ENCODE results near the gene CASK.
"Not testable (repeated sequence)": the region's sequence is repeated elsewhere in the genome, so short reads cannot be mapped to it uniquely, and the experiment has no call there.

CASK gene

DNA sequence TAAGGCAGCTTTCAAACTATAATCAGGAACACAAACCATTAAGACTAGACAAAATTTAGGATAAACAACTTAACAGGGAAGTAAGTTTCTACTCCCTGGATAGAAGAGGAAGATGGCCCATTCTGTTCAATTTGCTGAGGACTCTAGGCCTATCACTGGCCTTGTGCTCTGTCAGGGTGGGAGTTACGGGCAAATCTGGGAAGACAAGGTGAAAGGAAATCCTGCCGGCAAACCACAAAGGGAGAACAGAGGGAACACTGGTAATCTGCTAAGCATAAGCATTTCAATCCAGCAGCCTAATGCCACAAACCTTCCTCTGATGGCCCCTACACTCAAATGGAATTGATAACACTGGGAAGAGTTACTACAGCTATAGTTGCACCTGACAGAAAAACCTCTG lies 191.1 kb downstream of the CASK start:
- DNase-seq (ENCODE audit: low spot score), result no peak

GRCh38 chrX:41730081-41730480 lies 193.3 kb downstream of the CASK start:
- no peak for DNase-seq (ENCODE audit: low spot score)

DNA sequence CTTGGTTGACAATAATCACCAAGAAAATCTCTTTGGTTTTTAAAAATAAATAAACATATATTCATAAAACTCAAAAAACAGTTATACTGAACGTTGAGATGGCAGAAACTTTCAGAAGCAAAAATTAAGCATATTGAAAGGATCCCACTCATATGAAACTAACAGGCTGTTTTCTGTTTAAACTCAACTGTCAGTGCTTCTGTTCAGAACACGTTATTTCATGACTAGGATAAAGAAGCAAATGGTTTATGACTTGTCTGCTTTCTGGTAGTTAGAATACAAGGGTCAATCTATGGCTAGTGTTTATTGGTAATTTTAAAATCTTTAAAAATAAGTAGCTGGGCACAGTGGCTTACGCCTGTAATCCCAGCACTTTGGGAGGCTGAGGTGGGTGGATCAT lies 195.2 kb downstream of the CASK start:
- DNase-seq (ENCODE audit: low spot score), result no peak

DNA sequence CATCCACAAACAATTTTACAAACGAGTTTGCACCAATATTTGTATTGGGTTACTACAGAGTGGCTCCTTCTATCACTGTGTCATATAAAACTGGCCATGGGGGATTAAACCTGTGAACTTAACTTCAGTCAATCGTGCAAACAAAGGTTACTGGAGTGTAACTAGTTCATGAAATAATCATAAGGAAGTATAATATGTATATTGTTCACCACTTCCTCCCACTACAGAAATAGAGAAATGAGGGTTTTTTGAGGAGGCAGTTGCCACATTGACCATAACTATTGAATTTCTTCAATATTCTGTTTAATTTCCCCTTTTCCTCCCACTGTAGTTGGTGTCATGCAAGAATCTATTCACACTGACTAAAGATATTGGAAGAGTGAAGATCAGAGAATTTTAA lies 199.5 kb downstream of the CASK start, which contains the start of gene GPR82:
GPR82 (plus strand) TSS at position 356 of the 400 bp plus-strand sequence. CDS start 2,846 bp downstream, outside the sequence.
- DNase-seq (ENCODE audit: low spot score), result no peak

DNA sequence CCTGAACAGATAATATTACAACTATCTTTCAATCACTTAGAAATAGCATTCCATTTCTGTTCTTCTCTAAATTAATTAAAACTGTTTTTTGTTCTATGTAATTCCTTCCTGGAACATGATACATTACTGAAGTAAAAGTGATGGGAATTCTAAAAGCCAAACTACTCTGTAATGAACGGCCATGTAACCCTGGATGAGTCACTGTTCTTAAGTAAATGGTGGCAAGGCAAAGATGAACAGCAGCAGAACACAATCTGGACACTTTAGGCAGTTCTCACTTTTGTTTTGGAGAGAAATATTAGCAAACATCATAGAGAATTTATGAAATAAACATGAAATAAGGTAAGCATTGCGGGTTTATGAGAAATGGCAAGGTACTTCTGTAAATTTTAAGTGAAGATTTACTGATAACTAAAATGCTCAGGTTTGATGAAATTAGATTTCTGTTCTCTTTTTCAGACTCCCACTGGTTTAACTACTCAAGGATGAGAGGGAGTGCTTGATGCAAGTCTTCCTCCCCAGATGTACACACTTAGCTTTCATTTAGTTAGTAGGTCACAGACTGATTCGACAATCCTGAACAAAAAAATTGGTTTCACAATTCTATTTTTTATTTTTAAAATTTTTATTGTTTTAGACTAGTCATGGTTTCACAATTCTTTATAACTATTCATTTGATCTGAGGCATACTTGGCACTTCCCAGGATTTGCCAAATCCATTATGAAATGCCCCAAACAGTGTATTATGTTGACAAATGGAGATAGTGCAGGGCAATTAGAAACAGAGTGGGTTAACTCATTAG lies 200.3 kb downstream of the CASK start:
- no peak for DNase-seq (ENCODE audit: low spot score)

DNA sequence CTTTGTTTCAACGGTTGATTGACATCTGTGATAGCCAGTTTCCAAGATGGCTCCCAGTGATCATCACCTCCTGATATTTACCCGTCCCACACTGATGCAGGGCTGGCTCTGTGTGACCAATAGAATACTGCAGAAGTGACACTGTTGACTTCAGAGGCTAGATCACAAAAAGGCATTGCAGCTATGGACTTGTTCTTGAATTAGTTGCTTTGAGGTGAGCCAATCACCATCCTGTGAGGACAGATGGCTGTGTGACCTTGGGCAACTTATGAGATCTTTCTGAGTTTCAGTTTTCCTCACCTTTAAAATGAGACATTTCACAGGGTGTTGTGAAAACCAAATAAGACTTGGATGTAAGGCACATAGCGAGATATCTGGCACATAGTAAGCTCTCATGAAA lies 201.1 kb downstream of the CASK start:
- DNase-seq (ENCODE audit: low spot score), result no peak

DNA sequence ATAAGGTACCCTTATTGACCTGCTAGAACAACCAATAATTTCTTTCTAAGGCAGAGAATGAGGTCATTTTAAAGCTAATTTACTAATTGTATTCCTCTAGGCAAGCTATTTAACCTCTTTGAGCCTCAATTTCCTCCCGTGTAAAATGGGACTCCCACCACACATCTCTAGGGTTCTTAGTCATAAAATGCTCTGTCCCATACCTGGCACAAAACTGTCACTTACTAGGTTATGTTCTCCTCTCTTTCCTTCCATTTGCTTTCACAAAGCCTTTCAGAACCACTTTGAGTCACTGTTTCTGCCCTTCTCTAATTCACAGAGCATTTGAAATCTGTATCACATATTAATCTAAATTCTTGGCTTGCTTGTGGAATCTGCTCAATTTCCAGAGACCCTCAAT lies 201.8 kb downstream of the CASK start:
- no peak for DNase-seq (ENCODE audit: low spot score)

DNA sequence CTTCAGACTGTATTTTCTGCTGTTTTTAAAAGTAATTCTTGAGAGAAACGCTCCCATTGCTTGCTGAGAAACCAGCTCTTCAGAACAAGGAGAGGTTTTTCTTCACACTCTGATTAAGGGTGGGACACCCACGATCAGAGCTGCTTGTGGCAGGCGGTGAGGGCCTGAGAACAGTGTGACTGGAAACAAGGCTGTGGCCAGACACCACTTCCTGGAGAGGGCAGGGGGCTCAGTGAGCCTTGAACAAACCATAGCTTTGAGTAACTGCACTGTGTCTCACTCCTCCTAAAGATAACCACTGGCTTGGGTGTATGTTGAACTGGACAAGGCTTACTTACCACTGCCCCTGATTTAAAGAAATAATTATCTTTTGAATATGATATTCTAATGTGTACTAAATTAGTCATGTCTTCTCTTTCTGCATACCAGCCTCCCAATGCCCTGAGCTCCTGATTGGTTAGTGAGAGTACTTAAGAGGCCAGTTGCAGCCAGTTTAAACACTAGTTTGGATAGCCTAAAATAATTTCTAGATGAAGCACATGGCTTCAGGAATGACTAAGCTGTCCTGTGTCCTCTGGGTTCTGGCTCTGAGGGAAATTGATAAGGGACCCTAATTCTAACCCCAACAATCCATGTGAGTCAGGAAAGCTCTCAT lies 203.1 kb downstream of the CASK start:
- no peak for DNase-seq (ENCODE audit: low spot score)

DNA sequence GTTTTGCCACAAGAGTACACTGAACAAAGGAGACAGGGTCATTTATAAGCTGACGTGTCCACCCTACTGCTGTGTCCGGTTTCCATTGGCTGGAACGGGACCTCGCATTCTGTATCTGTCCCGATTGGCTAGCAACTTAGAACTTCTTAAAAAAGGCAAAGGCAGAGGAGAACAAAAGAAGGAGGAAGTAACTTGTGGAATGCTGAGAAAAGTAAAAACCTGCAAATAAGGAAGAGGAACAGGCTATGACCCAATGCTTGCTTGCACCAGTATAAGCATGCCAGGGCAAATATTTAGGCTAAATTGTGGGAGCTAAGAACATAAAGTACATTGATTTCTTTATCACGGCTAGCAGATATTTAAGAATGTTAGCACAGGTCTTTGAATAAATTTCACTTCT lies 203.7 kb downstream of the CASK start:
- not testable (repeated sequence) for DNase-seq (ENCODE audit: low spot score)

GRCh38 chrX:41718481-41719235 lies 204.7 kb downstream of the CASK start:
- DNase-seq (ENCODE audit: low spot score), result no peak

- DNase-seq (ENCODE audit: low spot score), result no peak
Measured at GRCh38 chrX:41716767-41717473, 206.4 kb downstream of the CASK start.

DNA sequence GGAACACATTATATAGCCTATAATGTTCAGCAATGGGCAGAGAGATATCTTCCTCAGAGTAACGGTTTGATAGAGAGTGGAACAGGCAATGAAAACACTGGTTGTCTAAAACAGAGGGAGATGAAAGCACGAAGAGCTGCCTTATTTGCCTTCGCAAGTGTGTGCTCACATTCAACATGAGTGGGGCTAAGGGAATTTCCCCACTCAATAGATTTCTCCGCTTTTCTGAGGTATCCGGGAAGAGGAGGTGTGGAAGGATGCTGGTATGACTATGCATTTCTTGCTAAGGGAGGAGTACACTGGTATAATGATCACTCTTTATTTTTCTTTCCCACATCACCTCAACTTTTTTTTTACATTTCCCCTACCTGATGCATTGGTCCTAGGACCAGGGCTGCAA lies 207.1 kb downstream of the CASK start:
- no peak for DNase-seq (ENCODE audit: low spot score)

GRCh38 chrX:41711021-41711667 lies 212.2 kb downstream of the CASK start:
- no peak for DNase-seq (ENCODE audit: low spot score)

DNA sequence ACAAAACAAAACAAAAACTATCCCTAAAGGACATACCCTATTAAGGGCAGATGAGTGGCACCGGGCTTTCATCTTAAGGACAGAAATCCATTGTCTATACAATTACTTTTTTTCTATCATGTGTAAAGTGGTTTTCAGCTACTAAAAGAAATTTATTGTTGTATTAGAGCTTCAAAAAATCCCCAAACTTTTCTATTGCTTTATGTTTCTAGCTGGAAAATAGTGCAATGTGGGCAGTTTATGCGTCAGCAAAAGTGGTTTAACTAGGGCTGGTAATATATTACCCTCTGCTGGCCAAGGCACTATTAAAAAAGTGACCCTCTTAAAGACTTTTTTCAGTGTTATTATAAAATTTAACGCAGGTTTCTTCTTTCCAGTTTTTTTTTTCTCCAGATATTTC lies 214.9 kb downstream of the CASK start:
- DNase-seq (ENCODE audit: low spot score), result no peak

GRCh38 chrX:41707218-41707617 lies 216.1 kb downstream of the CASK start:
- no peak for DNase-seq (ENCODE audit: low spot score)

GRCh38 chrX:41705680-41706374 lies 217.5 kb downstream of the CASK start:
- DNase-seq (ENCODE audit: low spot score), result no peak

DNA sequence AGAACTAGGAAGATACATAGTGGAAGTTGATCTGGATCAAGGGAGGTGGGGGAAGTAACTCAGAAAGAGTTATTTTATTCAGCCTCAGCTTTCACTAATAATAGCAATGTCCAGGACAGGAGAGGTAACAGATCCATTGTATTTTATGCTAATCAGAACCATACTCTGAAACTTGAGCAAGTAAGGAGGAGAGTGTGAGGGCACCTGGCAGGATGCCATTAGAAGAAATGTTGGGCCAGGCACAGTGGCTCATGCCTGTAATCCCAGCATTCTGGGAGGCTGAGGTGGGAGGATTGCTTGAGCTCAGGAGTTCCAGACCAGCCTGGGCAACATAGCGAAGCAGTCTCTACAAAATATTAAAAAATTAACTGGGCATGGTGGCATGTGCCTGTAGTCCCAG lies 218.3 kb downstream of the CASK start:
- DNase-seq (ENCODE audit: low spot score), result no peak

- DNase-seq (ENCODE audit: low spot score), result no peak
Measured at GRCh38 chrX:41703574-41704029, 219.8 kb downstream of the CASK start.

DNA sequence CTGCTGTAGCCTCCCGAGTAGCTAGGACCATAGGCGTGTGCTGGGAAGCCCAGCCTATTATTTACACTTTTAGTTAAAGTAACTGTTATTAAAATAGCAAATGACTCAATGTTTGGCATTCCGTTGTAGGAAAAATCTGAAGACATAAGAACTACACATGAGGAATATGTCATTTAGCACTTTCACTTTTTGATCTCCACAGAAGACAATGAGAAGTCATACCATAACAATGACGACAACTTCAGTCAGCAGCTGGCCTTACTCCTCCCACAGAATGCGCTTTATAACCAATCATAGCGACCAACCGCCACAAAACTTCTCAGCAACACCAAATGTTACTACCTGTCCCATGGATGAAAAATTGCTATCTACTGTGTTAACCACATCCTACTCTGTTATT lies 227.9 kb downstream of the CASK start:
- DNase-seq (ENCODE audit: low spot score), result no peak

GRCh38 chrX:41693024-41693423 lies 230.3 kb downstream of the CASK start:
- no peak for DNase-seq (ENCODE audit: low spot score)

GRCh38 chrX:41692162-41692749 lies 231.1 kb downstream of the CASK start:
- no peak for DNase-seq (ENCODE audit: low spot score)

All from hematopoietic multipotent progenitor cell treated with erythropoietin and hydrocortisone succinate and interleukin-3 and kit ligand, for 17 days (in vitro differentiated cells).